Measurements from ENCODE around the gene TBX4. TPM values are rescaled to one million over a fixed set of nuclear protein-coding genes. Genes with fewer than 3 reads are reported as not detected.
A peak's percentile ranks its signal among the peaks of the same experiment; 100 is the strongest.

The TBX4 gene
- total and polyA plus RNA-seq, 9 of the 15 experiments (the other 6 are each of a cell fraction or from before 2014, with no cell fraction given) = not detected

- CTCF ChIA-PET (ENCODE audit: low intra/inter-chr PET ratio) = no interaction called here
- TF ChIP-seq ZBTB11 (CRISPR knock-in tag; IDR thresholded peaks at IDR 0.05) (peak in 1 of 3 experiments; percentile 78; a peak in 1 of 6 replicates), EWSR1 (IDR thresholded peaks at IDR 0.05; ENCODE audit: borderline replicate concordance, low read depth, partially characterized antibody) (peak; percentile 47), CHD2 (IDR thresholded peaks at IDR 0.05; ENCODE audit: low read depth, low read length) (no peak)
- Histone ChIP-seq H3K9ac (ENCODE audit: insufficient read depth in 1 of 2, low read depth in 2 of 2, low read length in 2 of 2) (no peak overlapping the region), H3K27me3 (ENCODE audit: control insufficient read depth in 2 of 2, insufficient read depth in 2 of 2, low read length in 2 of 2) (peaks cover 0 to 2% of the 10 kb centered on the region in 2 experiments; a peak in 1 of 5 replicates), H4K20me1 (replicated peaks; ENCODE audit: control insufficient read depth, insufficient read depth, low read length) (no peaks in the 10 kb centered on the region), H2AFZ (ENCODE audit: low read depth, low read length) (no peak overlapping the region), H3K4me1 (replicated peaks in 1 of 2; ENCODE audit: control insufficient read depth in 2 of 2, insufficient read depth in 2 of 2, low read length in 2 of 2) (no peaks in the 10 kb centered on the region), H3K4me3 (no peak overlapping the region), H3K79me2 (ENCODE audit: control insufficient read depth, insufficient read depth, low read length) (no peaks in the 10 kb centered on the region), H3K4me2 (ENCODE audit: insufficient read depth, low read length) (no peak overlapping the region), H3K27ac (ENCODE audit: extremely low read depth, low read depth, low read length) (no peak overlapping the region), H3K36me3 (ENCODE audit: control insufficient read depth, insufficient read depth, low read length) (no peaks in the 10 kb centered on the region), H3K9me1 (ENCODE audit: control insufficient read depth, insufficient read depth, low read length) (no peaks in the 10 kb centered on the region), H3K9me3 (replicated peaks; ENCODE audit: control insufficient read depth, insufficient read depth, low read depth, low read length) (no peaks in the 10 kb centered on the region)
- BruUV-seq (replicated peaks) = no TSS peak
- no peak for FAIRE-seq
- DNase-seq (ENCODE audit: extremely low read depth in 1 of 4, low spot score in 3 of 4) = no peak
- in situ Hi-C loops (cut with MboI) = loop anchor here (25.0 kb wide), 1 partner anchor 676 kb away; no protein-coding TSS in a partner anchor
- no peak for ATAC-seq
- intact Hi-C loops (cut with micrococcal nuclease) = no loop called here
- POLR2A ChIA-PET = no interaction called here
Observed at GRCh38 chr17:61436273-61436672, 15.9 kb upstream of the TBX4 start.

Data from K562 (cell line).